ENCODE measurements around the gene ARHGEF39. TPM values are rescaled to one million over a fixed set of nuclear protein-coding genes. Genes with fewer than 3 reads are reported as not detected.

Gene ARHGEF39
- total RNA-seq, 1 donor from 2014 or later = 28.0 TPM

- H3K4me1 Mint-ChIP-seq = peaks cover 11% of the 10 kb centered on the region
- no peaks in the 10 kb centered on the region for H3K36me3 Mint-ChIP-seq (ENCODE audit: low read depth)
- peaks cover 8% of the 10 kb centered on the region for H3K27me3 Mint-ChIP-seq (ENCODE audit: low read depth)
- no peak within 1 kb of the TSS for H3K27ac Mint-ChIP-seq (ENCODE audit: unreplicated experiment)
- peak within 1 kb of the TSS; percentile 74 for H3K4me3 Mint-ChIP-seq
- no peak for DNase-seq (ENCODE audit: low read depth, low spot score)
- TF ChIP-seq CTCF (conservative IDR thresholded peaks at IDR 0.05) = no peak
- no peaks in the 10 kb centered on the region for H3K9me3 Mint-ChIP-seq
Measured at GRCh38 chr9:35673132-35674024, 8.4 kb upstream of the ARHGEF39 start, which contains the start of gene CA9. TSS of gene CA9 (plus strand) at chr9:35673928. CDS start at chr9:35673960, 32 bp downstream.

GRCh38 chr9:35669331-35670145 lies 4.5 kb upstream of the ARHGEF39 start:
- Mint-ChIP-seq H3K27ac (ENCODE audit: unreplicated experiment) (peak overlapping the region; percentile 23), H3K4me1 (peaks cover 11% of the 10 kb centered on the region), H3K27me3 (ENCODE audit: low read depth) (peaks cover 3% of the 10 kb centered on the region), H3K9me3 (no peaks in the 10 kb centered on the region), H3K4me3 (peak overlapping the region; percentile 6), H3K36me3 (ENCODE audit: low read depth) (no peaks in the 10 kb centered on the region)
- TF ChIP-seq CTCF (conservative IDR thresholded peaks at IDR 0.05) = no peak
- no peak for DNase-seq (ENCODE audit: low read depth, low spot score)

GRCh38 chr9:35667939-35668338 lies 2.9 kb upstream of the ARHGEF39 start:
- Mint-ChIP-seq H3K36me3 (ENCODE audit: low read depth) (no peaks in the 10 kb centered on the region), H3K27ac (ENCODE audit: unreplicated experiment) (no peak overlapping the region), H3K4me3 (no peak overlapping the region), H3K27me3 (ENCODE audit: low read depth) (no peaks in the 10 kb centered on the region), H3K4me1 (peaks cover 24% of the 10 kb centered on the region), H3K9me3 (no peaks in the 10 kb centered on the region)
- TF ChIP-seq CTCF (conservative IDR thresholded peaks at IDR 0.05) = no peak
- no peak for DNase-seq (ENCODE audit: low read depth, low spot score)

- TF ChIP-seq CTCF (conservative IDR thresholded peaks at IDR 0.05) = no peak
- H3K27ac Mint-ChIP-seq (ENCODE audit: unreplicated experiment) = no peak overlapping the region
- no peak for DNase-seq (ENCODE audit: low read depth, low spot score)
- H3K4me3 Mint-ChIP-seq = no peak overlapping the region
- H3K4me1 Mint-ChIP-seq = peaks cover 35% of the 10 kb centered on the region
- H3K9me3 Mint-ChIP-seq = no peaks in the 10 kb centered on the region
- H3K27me3 Mint-ChIP-seq (ENCODE audit: low read depth) = no peaks in the 10 kb centered on the region
- peaks cover 3% of the 10 kb centered on the region for H3K36me3 Mint-ChIP-seq (ENCODE audit: low read depth)
Measured at GRCh38 chr9:35666549-35666948, 1.6 kb upstream of the ARHGEF39 start.

GRCh38 chr9:35666045-35666444 lies 1.1 kb upstream of the ARHGEF39 start:
- peak overlapping the region; percentile 29 for H3K4me3 Mint-ChIP-seq
- no peak for DNase-seq (ENCODE audit: low read depth, low spot score)

More at GRCh38 chr9:35666045-35666444, 1.1 kb upstream of the ARHGEF39 start:
- H3K27ac Mint-ChIP-seq (ENCODE audit: unreplicated experiment) = no peak overlapping the region
- H3K27me3 Mint-ChIP-seq (ENCODE audit: low read depth) = no peaks in the 10 kb centered on the region
- TF ChIP-seq CTCF (conservative IDR thresholded peaks at IDR 0.05) = no peak
- H3K9me3 Mint-ChIP-seq = no peaks in the 10 kb centered on the region
- H3K4me1 Mint-ChIP-seq = peaks cover 37% of the 10 kb centered on the region
- H3K36me3 Mint-ChIP-seq (ENCODE audit: low read depth) = peaks cover 3% of the 10 kb centered on the region
